ENCODE results near the gene EXT2. TPM values are rescaled to one million over a fixed set of nuclear protein-coding genes. Genes with fewer than 3 reads are reported as not detected.

The EXT2 gene
- total and polyA plus RNA-seq, 2 donors: 19.3 to 20.2 TPM

DNA sequence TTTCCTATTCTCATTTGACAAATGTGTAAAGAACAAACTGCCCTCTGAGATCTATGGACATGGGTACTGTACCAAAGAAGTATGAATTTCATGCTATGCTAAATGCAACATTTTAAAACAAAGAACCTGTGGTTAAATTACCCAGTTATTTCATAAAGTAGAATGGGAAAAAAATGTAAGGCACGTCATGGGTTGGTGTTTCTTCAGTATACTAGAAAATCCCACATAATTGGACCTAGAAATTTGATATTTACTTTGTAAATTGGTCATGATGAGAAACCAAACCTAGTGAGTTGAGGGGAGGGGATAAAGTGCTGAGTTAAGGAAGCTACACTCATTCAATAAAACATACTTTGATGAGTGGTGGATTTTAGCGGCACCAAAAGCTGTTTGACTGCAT, 110.4 kb downstream of the EXT2 start:
- 96% methylated on average over 2 of the region's 2 CpGs for WGBS
- no peak overlapping the region for H3K27ac ChIP-seq (ENCODE audit: low read depth in 1 of 2, low read length in 1 of 2)
- no peaks in the 10 kb centered on the region for H3K9me3 ChIP-seq (ENCODE audit: control insufficient read depth in 2 of 2, insufficient read depth in 1 of 2, low read length in 1 of 2)
- no peak for DNase-seq (ENCODE audit: low read depth in 6 of 9, low spot score in 9 of 9)
- no peak overlapping the region for H3K4me3 ChIP-seq (ENCODE audit: low read length in 2 of 2)
- no peaks in the 10 kb centered on the region for H3K27me3 ChIP-seq (ENCODE audit: control insufficient read depth in 2 of 2, insufficient read depth in 1 of 2, low read length in 1 of 2)
- no peaks in the 10 kb centered on the region for H3K4me1 ChIP-seq (ENCODE audit: control insufficient read depth in 2 of 2, insufficient read depth in 2 of 2, low read length in 2 of 2)
- H3K36me3 ChIP-seq (ENCODE audit: control insufficient read depth in 2 of 2, insufficient read depth in 2 of 2, low read length in 1 of 2): no peaks in the 10 kb centered on the region

DNA sequence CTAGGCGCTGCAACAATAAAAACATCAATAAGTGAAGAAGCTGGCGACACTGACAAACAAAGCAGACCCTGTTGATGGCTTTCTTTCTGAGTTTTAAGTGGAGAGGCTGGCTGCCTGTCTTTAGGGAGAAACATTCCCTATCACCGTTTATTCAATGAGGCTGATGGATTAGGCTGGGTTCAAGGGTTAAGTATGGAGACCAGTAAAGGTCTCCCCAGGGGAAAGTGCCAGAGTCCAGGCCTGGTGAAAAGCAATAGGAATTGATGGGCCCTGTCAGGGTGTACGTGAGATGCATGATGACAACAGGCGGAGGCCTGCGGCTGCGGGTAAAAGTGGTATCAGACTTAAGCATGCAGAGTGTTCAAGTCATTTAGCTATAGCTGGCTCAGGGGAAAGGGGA, 111.8 kb downstream of the EXT2 start:
- H3K36me3 ChIP-seq (ENCODE audit: control insufficient read depth in 2 of 2, insufficient read depth in 2 of 2, low read length in 1 of 2): no peaks in the 10 kb centered on the region
- WGBS: 98% methylated on average over 7 of the region's 7 CpGs
- H3K4me1 ChIP-seq (ENCODE audit: control insufficient read depth in 2 of 2, insufficient read depth in 2 of 2, low read length in 2 of 2): no peaks in the 10 kb centered on the region
- no peak overlapping the region for H3K4me3 ChIP-seq (ENCODE audit: low read length in 2 of 2)
- H3K27ac ChIP-seq (ENCODE audit: low read depth in 1 of 2, low read length in 1 of 2): no peak overlapping the region
- DNase-seq (ENCODE audit: low read depth in 6 of 9, low spot score in 9 of 9): no peak
- H3K27me3 ChIP-seq (ENCODE audit: control insufficient read depth in 2 of 2, insufficient read depth in 1 of 2, low read length in 1 of 2): no peaks in the 10 kb centered on the region
- no peaks in the 10 kb centered on the region for H3K9me3 ChIP-seq (ENCODE audit: control insufficient read depth in 2 of 2, insufficient read depth in 1 of 2, low read length in 1 of 2)

- WGBS: 95% methylated on average over 2 of the region's 2 CpGs
- Histone ChIP-seq H3K4me1 (ENCODE audit: control insufficient read depth in 2 of 2, insufficient read depth in 2 of 2, low read length in 2 of 2) (no peaks in the 10 kb centered on the region), H3K36me3 (ENCODE audit: control insufficient read depth in 2 of 2, insufficient read depth in 2 of 2, low read length in 1 of 2) (no peaks in the 10 kb centered on the region), H3K4me3 (ENCODE audit: low read length in 2 of 2) (no peak overlapping the region), H3K27ac (ENCODE audit: low read depth in 1 of 2, low read length in 1 of 2) (no peak overlapping the region), H3K9me3 (ENCODE audit: control insufficient read depth in 2 of 2, insufficient read depth in 1 of 2, low read length in 1 of 2) (no peaks in the 10 kb centered on the region), H3K27me3 (ENCODE audit: control insufficient read depth in 2 of 2, insufficient read depth in 1 of 2, low read length in 1 of 2) (no peaks in the 10 kb centered on the region)
- DNase-seq (ENCODE audit: low read depth in 6 of 9, low spot score in 9 of 9): no peak
Observed at GRCh38 chr11:44208976-44209603, 113.6 kb downstream of the EXT2 start.

- no peaks in the 10 kb centered on the region for H3K4me1 ChIP-seq (ENCODE audit: control insufficient read depth in 2 of 2, insufficient read depth in 2 of 2, low read length in 2 of 2)
- DNase-seq (ENCODE audit: low read depth in 6 of 9, low spot score in 9 of 9): no peak
- WGBS: 99% methylated on average over 6 of the region's 6 CpGs
- H3K4me3 ChIP-seq (ENCODE audit: low read length in 2 of 2): no peak overlapping the region
- no peaks in the 10 kb centered on the region for H3K9me3 ChIP-seq (ENCODE audit: control insufficient read depth in 2 of 2, insufficient read depth in 1 of 2, low read length in 1 of 2)
- H3K36me3 ChIP-seq (ENCODE audit: control insufficient read depth in 2 of 2, insufficient read depth in 2 of 2, low read length in 1 of 2): no peaks in the 10 kb centered on the region
- H3K27me3 ChIP-seq (ENCODE audit: control insufficient read depth in 2 of 2, insufficient read depth in 1 of 2, low read length in 1 of 2): no peaks in the 10 kb centered on the region
- no peak overlapping the region for H3K27ac ChIP-seq (ENCODE audit: low read depth in 1 of 2, low read length in 1 of 2)
Observed at GRCh38 chr11:44212128-44212527, 116.7 kb downstream of the EXT2 start.

- no peaks in the 10 kb centered on the region for H3K4me1 ChIP-seq (ENCODE audit: control insufficient read depth in 2 of 2, insufficient read depth in 2 of 2, low read length in 2 of 2)
- no peaks in the 10 kb centered on the region for H3K27me3 ChIP-seq (ENCODE audit: control insufficient read depth in 2 of 2, insufficient read depth in 1 of 2, low read length in 1 of 2)
- H3K27ac ChIP-seq (ENCODE audit: low read depth in 1 of 2, low read length in 1 of 2): no peak overlapping the region
- 99% methylated on average over 1 of the region's 1 CpG for WGBS
- no peaks in the 10 kb centered on the region for H3K9me3 ChIP-seq (ENCODE audit: control insufficient read depth in 2 of 2, insufficient read depth in 1 of 2, low read length in 1 of 2)
- H3K4me3 ChIP-seq (ENCODE audit: low read length in 2 of 2): no peak overlapping the region
- no peaks in the 10 kb centered on the region for H3K36me3 ChIP-seq (ENCODE audit: control insufficient read depth in 2 of 2, insufficient read depth in 2 of 2, low read length in 1 of 2)
- DNase-seq (ENCODE audit: low read depth in 6 of 9, low spot score in 9 of 9): no peak
Observed at GRCh38 chr11:44213148-44213547, 117.7 kb downstream of the EXT2 start.

- no peak overlapping the region for H3K4me3 ChIP-seq (ENCODE audit: low read length in 2 of 2)
- 95% methylated on average over 1 of the region's 1 CpG for WGBS
- H3K27me3 ChIP-seq (ENCODE audit: control insufficient read depth in 2 of 2, insufficient read depth in 1 of 2, low read length in 1 of 2): no peaks in the 10 kb centered on the region
- no peak overlapping the region for H3K27ac ChIP-seq (ENCODE audit: low read depth in 1 of 2, low read length in 1 of 2)
- DNase-seq (ENCODE audit: low read depth in 6 of 9, low spot score in 9 of 9): no peak
- H3K9me3 ChIP-seq (ENCODE audit: control insufficient read depth in 2 of 2, insufficient read depth in 1 of 2, low read length in 1 of 2): no peaks in the 10 kb centered on the region
- H3K4me1 ChIP-seq (ENCODE audit: control insufficient read depth in 2 of 2, insufficient read depth in 2 of 2, low read length in 2 of 2): no peaks in the 10 kb centered on the region
- peaks cover 0 to 8% of the 10 kb centered on the region in 2 donors for H3K36me3 ChIP-seq (ENCODE audit: control insufficient read depth in 2 of 2, insufficient read depth in 2 of 2, low read length in 1 of 2)
Observed at GRCh38 chr11:44217432-44217831, 122.0 kb downstream of the EXT2 start.

- Histone ChIP-seq H3K36me3 (ENCODE audit: control insufficient read depth in 2 of 2, insufficient read depth in 2 of 2, low read length in 1 of 2) (peaks cover 0 to 8% of the 10 kb centered on the region in 2 donors), H3K27me3 (ENCODE audit: control insufficient read depth in 2 of 2, insufficient read depth in 1 of 2, low read length in 1 of 2) (no peaks in the 10 kb centered on the region), H3K9me3 (ENCODE audit: control insufficient read depth in 2 of 2, insufficient read depth in 1 of 2, low read length in 1 of 2) (no peaks in the 10 kb centered on the region), H3K4me3 (ENCODE audit: low read length in 2 of 2) (no peak overlapping the region), H3K4me1 (ENCODE audit: control insufficient read depth in 2 of 2, insufficient read depth in 2 of 2, low read length in 2 of 2) (no peaks in the 10 kb centered on the region), H3K27ac (ENCODE audit: low read depth in 1 of 2, low read length in 1 of 2) (no peak overlapping the region)
- DNase-seq (ENCODE audit: low read depth in 6 of 9, low spot score in 9 of 9): no peak
- 95% methylated on average over 4 of the region's 4 CpGs for WGBS
Observed at GRCh38 chr11:44219830-44220796, 124.6 kb downstream of the EXT2 start.

DNA sequence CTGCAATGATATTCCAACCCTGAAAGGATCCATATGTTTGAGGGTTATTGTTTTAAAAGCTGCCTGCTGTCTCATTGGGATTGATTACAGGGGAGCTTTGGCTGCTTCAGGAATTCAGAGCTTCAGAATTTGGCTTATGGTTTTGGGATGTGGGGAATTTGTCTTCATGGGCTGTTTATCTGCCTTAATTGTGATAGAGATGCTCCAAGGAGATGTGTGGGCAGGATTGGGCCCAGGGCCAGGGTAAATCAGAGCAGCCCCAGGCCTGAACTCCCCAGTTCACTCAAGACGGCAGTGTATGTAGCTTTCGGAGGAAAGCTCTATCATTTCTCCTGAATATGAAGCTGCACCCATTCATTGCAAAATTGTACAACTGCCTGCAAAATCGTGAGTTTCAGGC, 126.0 kb downstream of the EXT2 start:
- peaks cover 0 to 8% of the 10 kb centered on the region in 2 donors for H3K36me3 ChIP-seq (ENCODE audit: control insufficient read depth in 2 of 2, insufficient read depth in 2 of 2, low read length in 1 of 2)
- H3K4me3 ChIP-seq (ENCODE audit: low read length in 2 of 2): no peak overlapping the region
- DNase-seq (ENCODE audit: low read depth in 6 of 9, low spot score in 9 of 9): no peak
- no peaks in the 10 kb centered on the region for H3K4me1 ChIP-seq (ENCODE audit: control insufficient read depth in 2 of 2, insufficient read depth in 2 of 2, low read length in 2 of 2)
- H3K9me3 ChIP-seq (ENCODE audit: control insufficient read depth in 2 of 2, insufficient read depth in 1 of 2, low read length in 1 of 2): no peaks in the 10 kb centered on the region
- no peak overlapping the region for H3K27ac ChIP-seq (ENCODE audit: low read depth in 1 of 2, low read length in 1 of 2)
- H3K27me3 ChIP-seq (ENCODE audit: control insufficient read depth in 2 of 2, insufficient read depth in 1 of 2, low read length in 1 of 2): no peaks in the 10 kb centered on the region
- WGBS: 93% methylated on average over 3 of the region's 3 CpGs

DNA sequence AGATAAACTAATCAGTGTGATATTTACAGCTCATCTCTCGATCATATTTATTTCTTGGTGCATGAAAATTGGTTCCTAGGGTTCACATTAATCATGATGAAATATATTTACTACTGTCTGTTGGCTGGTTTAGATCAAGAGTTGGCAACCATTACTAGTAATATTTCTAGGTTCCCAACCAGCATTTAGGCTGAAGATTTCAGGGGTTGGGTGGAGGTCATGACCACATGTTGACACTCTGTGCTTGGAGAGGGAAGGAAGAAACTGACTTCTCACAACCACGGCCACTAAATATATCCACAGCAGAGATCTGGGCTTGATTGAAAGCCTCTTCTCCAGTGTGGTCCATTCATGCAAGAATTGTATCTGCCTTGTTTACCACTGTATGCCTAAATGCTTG, 126.5 kb downstream of the EXT2 start:
- no peak overlapping the region for H3K27ac ChIP-seq (ENCODE audit: low read depth in 1 of 2, low read length in 1 of 2)
- H3K4me1 ChIP-seq (ENCODE audit: control insufficient read depth in 2 of 2, insufficient read depth in 2 of 2, low read length in 2 of 2): peaks cover 0 to 2% of the 10 kb centered on the region in 2 donors
- H3K4me3 ChIP-seq (ENCODE audit: low read length in 2 of 2): no peak overlapping the region

More for the DNA sequence above, 126.5 kb downstream of the EXT2 start:
- H3K27me3 ChIP-seq (ENCODE audit: control insufficient read depth in 2 of 2, insufficient read depth in 1 of 2, low read length in 1 of 2): no peaks in the 10 kb centered on the region
- no peak for DNase-seq (ENCODE audit: low read depth in 6 of 9, low spot score in 9 of 9)
- H3K36me3 ChIP-seq (ENCODE audit: control insufficient read depth in 2 of 2, insufficient read depth in 2 of 2, low read length in 1 of 2): peaks cover 0 to 8% of the 10 kb centered on the region in 2 donors
- 98% methylated on average over 2 of the region's 2 CpGs for WGBS
- H3K9me3 ChIP-seq (ENCODE audit: control insufficient read depth in 2 of 2, insufficient read depth in 1 of 2, low read length in 1 of 2): no peaks in the 10 kb centered on the region

All from thymus (tissue), 11 donors.